Measurements from ENCODE around the gene GPRIN3. TPM values are rescaled to one million over a fixed set of nuclear protein-coding genes. Genes with fewer than 3 reads are reported as not detected.

GPRIN3 gene
- total RNA-seq, 1 donor from 2014 or later, result 94.3 TPM

DNA sequence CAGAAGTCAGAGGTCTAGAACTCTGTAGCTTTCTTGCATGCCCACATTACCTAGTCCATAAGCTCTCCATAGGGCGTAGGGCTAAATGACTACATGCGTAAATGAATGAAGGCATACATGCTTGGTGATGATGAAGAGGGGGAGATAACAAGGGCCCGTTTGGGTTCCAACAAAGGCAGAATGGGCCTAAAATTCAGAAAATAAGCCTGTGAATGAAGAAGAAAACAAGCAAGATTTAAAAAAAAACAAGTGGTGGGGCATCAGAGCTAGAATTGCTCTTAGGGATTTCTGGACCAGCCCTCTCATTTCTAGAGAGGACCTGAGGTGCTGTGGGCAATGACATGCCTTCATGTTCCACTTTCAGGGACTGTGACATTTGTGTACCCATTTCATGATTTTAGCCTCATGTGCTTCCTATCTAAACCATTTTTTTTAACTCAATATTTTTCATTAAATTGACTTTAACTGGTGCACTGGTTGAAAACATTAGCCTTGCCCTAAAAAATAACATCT, 12.1 kb downstream of the GPRIN3 start:
- H3K36me3 Mint-ChIP-seq (ENCODE audit: unreplicated experiment), result peaks cover 5% of the 10 kb centered on the region
- H3K4me1 Mint-ChIP-seq (ENCODE audit: low read depth, unreplicated experiment), result peaks cover 64% of the 10 kb centered on the region
- H3K4me3 Mint-ChIP-seq (ENCODE audit: unreplicated experiment), result peak overlapping the region; percentile 43
- TF ChIP-seq, protein P1, sequence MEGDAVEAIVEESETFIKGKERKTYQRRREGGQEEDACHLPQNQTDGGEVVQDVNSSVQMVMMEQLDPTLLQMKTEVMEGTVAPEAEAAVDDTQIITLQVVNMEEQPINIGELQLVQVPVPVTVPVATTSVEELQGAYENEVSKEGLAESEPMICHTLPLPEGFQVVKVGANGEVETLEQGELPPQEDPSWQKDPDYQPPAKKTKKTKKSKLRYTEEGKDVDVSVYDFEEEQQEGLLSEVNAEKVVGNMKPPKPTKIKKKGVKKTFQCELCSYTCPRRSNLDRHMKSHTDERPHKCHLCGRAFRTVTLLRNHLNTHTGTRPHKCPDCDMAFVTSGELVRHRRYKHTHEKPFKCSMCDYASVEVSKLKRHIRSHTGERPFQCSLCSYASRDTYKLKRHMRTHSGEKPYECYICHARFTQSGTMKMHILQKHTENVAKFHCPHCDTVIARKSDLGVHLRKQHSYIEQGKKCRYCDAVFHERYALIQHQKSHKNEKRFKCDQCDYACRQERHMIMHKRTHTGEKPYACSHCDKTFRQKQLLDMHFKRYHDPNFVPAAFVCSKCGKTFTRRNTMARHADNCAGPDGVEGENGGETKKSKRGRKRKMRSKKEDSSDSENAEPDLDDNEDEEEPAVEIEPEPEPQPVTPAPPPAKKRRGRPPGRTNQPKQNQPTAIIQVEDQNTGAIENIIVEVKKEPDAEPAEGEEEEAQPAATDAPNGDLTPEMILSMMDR (IDR thresholded peaks at IDR 0.05; ENCODE audit: partially characterized antibody, unreplicated experiment), result no peak
- peaks cover 4% of the 10 kb centered on the region for H3K27me3 Mint-ChIP-seq (ENCODE audit: unreplicated experiment)
- H3K9me3 Mint-ChIP-seq (ENCODE audit: unreplicated experiment), result peaks cover 6% of the 10 kb centered on the region
- no peak for DNase-seq
- H3K27ac Mint-ChIP-seq (ENCODE audit: unreplicated experiment), result peak overlapping the region; percentile 9

DNA sequence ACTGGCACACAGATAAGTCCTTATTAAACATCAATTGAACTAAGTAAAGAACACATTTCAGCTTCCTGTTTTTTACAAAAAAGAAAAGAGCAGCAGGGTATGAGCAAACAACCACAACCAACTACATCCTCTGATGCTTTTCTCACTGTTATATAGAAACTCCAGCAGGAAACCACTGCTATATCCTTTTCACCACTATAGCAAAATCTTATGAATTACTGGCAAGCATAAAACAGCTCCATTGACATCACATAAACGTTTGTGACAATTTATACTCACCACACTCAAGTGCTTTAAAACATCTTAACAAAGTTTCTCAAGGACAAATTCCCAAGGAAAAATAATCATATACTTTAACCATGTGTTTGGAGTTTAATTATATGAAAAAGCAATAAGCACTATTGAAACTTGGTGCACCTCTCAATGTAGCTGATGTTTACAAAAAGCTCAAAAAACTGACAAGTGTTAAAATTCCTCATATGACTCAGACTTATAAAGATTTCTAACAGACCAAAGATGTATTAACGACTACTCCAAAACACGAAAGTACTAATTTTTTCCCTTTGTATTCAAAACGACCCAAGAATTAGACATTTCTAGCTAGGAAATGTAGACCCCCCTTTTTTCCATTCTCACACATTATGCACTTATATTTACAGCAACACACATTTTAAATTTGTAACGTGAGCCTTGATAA, 12.9 kb downstream of the GPRIN3 start:
- no peak for DNase-seq
- peaks cover 9% of the 10 kb centered on the region for H3K9me3 Mint-ChIP-seq (ENCODE audit: unreplicated experiment)
- H3K36me3 Mint-ChIP-seq (ENCODE audit: unreplicated experiment), result peaks cover 5% of the 10 kb centered on the region
- TF ChIP-seq, protein P1 (IDR thresholded peaks at IDR 0.05; ENCODE audit: partially characterized antibody, unreplicated experiment), result no peak
- H3K27me3 Mint-ChIP-seq (ENCODE audit: unreplicated experiment), result peaks cover 4% of the 10 kb centered on the region
- H3K27ac Mint-ChIP-seq (ENCODE audit: unreplicated experiment), result peak overlapping the region; percentile 9
- H3K4me3 Mint-ChIP-seq (ENCODE audit: unreplicated experiment), result peak overlapping the region; percentile 43
- H3K4me1 Mint-ChIP-seq (ENCODE audit: low read depth, unreplicated experiment), result peaks cover 67% of the 10 kb centered on the region

DNA sequence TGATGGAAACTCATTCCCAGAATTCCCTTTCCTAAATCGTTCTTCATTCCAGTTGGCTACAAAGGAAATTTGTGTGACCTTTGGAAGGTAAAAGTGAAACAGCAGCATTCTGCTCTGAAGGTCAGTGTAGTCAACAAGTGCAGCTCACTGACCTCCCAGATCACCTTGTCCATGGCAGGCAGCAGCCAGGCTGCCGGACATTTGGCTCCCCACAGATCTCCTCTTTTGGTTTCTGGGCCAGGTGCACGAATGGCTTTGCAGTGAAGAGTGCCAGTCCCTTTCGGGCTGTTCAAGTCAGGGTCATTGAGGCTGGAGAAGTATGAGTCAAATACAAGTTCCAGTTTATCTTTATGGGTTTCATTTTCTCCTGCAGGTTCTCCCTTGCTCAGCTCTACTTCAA, 14.3 kb downstream of the GPRIN3 start:
- peaks cover 5% of the 10 kb centered on the region for H3K36me3 Mint-ChIP-seq (ENCODE audit: unreplicated experiment)
- no peak for DNase-seq
- H3K4me3 Mint-ChIP-seq (ENCODE audit: unreplicated experiment), result no peak overlapping the region
- TF ChIP-seq, protein P1 (IDR thresholded peaks at IDR 0.05; ENCODE audit: partially characterized antibody, unreplicated experiment), result no peak
- peaks cover 11% of the 10 kb centered on the region for H3K9me3 Mint-ChIP-seq (ENCODE audit: unreplicated experiment)
- H3K4me1 Mint-ChIP-seq (ENCODE audit: low read depth, unreplicated experiment), result peaks cover 73% of the 10 kb centered on the region
- H3K27me3 Mint-ChIP-seq (ENCODE audit: unreplicated experiment), result peaks cover 4% of the 10 kb centered on the region
- H3K27ac Mint-ChIP-seq (ENCODE audit: unreplicated experiment), result peak overlapping the region; percentile 71

DNA sequence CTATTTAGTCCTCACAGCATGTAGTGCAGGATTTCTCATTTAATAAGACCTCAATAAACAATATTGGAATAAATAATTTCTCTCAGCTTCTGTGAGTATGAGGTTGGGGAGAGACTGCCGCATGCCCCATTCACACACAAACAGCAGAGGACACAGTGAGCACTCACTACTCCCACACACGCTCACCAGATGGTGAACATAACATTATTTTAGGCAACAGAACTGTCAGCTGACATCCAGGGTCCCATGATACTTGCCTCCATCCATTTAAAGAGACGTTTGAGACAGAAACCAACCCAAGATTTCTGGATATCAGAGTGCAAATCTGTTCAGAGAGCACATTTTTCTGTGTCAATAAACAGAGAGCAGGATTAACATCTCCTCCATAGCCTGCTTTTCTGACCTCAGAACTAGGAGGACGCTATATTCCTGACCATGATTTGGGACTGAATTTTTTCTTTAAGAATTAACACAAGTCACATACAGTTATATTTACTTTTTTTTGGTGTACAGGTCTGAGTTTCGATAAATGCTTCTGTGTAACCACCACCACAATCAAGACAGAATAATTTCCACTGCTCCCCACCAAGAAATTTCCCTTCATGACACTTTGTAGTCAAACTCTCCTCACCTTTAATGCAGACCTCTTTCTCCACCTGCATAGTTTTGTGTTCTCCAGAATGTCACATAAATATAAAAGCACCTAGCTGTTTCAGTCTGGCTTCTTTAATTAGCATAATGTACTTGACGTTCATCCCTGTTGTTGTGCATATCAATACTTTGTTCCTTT, 16.7 kb downstream of the GPRIN3 start:
- Mint-ChIP-seq H3K4me3 (ENCODE audit: unreplicated experiment) (peak overlapping the region; percentile 79), H3K9me3 (ENCODE audit: unreplicated experiment) (peaks cover 11% of the 10 kb centered on the region), H3K36me3 (ENCODE audit: unreplicated experiment) (peaks cover 5% of the 10 kb centered on the region), H3K27me3 (ENCODE audit: unreplicated experiment) (peaks cover 4% of the 10 kb centered on the region), H3K4me1 (ENCODE audit: low read depth, unreplicated experiment) (peaks cover 76% of the 10 kb centered on the region), H3K27ac (ENCODE audit: unreplicated experiment) (peak overlapping the region; percentile 92)
- TF ChIP-seq, protein P1 (IDR thresholded peaks at IDR 0.05; ENCODE audit: partially characterized antibody, unreplicated experiment), result no peak
- no peak for DNase-seq

Measured in glutamatergic neuron (in vitro differentiated cells).